Right lobe of liver (tissue), 4 donors: ENCODE measurements around the gene SLC1A2.

Experiments
- POLR2A ChIP-seq: fragments of 450-650 bp; IDR thresholded peaks from one replicate; pipeline ENCODE4 v1.6.1; 2017; ENCODE audit warnings: antibody characterized with exemption, mild to moderate bottlenecking
- TF ChIP-seq, protein P1 (sequence below), 4 donors: fragments of 200-600 bp in 3 of 4; fragments of 450-650 bp in 1 of 4; IDR thresholded peaks; one replicate each; pipeline versions ENCODE4 v1.5.1 to v1.8.0; 2016 to 2022; ENCODE audit warnings: antibody characterized with exemption in 4 of 4, mild to moderate bottlenecking in 2 of 4
- donor health status: DM: no; HTN: no; CAD: no.
- donor health status: DM: no; HTN: no; CAD: no.
- donor health status: DM: no; HTN: yes; CAD: no.

DNA sequence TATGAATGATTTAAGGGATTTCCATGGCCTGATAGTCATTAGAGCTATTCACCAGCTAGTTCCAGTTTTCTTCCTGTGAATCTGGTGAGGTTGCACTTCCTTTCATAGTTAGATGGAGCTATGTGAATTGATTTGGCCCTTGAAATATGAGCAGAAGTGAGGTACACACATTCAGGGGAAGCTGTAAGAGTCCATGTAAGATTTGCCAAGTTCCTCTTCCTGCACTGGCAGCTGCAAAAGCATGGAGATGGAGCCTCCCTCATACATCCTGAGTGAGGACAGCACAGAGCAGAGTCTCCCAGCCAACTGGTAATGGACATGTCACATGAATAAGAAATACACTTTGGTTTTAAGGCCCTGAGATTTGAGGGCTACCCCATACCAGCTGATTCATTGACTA, 168.7 kb downstream of the SLC1A2 start:
- TF ChIP-seq, protein P1, sequence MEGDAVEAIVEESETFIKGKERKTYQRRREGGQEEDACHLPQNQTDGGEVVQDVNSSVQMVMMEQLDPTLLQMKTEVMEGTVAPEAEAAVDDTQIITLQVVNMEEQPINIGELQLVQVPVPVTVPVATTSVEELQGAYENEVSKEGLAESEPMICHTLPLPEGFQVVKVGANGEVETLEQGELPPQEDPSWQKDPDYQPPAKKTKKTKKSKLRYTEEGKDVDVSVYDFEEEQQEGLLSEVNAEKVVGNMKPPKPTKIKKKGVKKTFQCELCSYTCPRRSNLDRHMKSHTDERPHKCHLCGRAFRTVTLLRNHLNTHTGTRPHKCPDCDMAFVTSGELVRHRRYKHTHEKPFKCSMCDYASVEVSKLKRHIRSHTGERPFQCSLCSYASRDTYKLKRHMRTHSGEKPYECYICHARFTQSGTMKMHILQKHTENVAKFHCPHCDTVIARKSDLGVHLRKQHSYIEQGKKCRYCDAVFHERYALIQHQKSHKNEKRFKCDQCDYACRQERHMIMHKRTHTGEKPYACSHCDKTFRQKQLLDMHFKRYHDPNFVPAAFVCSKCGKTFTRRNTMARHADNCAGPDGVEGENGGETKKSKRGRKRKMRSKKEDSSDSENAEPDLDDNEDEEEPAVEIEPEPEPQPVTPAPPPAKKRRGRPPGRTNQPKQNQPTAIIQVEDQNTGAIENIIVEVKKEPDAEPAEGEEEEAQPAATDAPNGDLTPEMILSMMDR (IDR thresholded peaks at IDR 0.05): no peak
- no peak for TF ChIP-seq POLR2A
